Glomerular visceral epithelial cell (primary cell): ENCODE results near the gene CD248.
"Not testable (repeated sequence)": the region's sequence is repeated elsewhere in the genome, so short reads cannot be mapped to it uniquely, and the experiment has no call there.

ENCODE experiments used
- DNase-seq: peaks from one replicate; pipeline ENCODE4 v3.0.0-alpha.2; 2016; ENCODE audit errors: extremely low spot score

The CD248 gene, protein sequence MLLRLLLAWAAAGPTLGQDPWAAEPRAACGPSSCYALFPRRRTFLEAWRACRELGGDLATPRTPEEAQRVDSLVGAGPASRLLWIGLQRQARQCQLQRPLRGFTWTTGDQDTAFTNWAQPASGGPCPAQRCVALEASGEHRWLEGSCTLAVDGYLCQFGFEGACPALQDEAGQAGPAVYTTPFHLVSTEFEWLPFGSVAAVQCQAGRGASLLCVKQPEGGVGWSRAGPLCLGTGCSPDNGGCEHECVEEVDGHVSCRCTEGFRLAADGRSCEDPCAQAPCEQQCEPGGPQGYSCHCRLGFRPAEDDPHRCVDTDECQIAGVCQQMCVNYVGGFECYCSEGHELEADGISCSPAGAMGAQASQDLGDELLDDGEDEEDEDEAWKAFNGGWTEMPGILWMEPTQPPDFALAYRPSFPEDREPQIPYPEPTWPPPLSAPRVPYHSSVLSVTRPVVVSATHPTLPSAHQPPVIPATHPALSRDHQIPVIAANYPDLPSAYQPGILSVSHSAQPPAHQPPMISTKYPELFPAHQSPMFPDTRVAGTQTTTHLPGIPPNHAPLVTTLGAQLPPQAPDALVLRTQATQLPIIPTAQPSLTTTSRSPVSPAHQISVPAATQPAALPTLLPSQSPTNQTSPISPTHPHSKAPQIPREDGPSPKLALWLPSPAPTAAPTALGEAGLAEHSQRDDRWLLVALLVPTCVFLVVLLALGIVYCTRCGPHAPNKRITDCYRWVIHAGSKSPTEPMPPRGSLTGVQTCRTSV

GRCh38 chr11:66316849-66317251 lies at the start of gene CD248:
TSS of gene CD248 (minus strand) at chr11:66317044. CDS start at chr11:66317027, 17 bp downstream.
- no peak for DNase-seq

DNA sequence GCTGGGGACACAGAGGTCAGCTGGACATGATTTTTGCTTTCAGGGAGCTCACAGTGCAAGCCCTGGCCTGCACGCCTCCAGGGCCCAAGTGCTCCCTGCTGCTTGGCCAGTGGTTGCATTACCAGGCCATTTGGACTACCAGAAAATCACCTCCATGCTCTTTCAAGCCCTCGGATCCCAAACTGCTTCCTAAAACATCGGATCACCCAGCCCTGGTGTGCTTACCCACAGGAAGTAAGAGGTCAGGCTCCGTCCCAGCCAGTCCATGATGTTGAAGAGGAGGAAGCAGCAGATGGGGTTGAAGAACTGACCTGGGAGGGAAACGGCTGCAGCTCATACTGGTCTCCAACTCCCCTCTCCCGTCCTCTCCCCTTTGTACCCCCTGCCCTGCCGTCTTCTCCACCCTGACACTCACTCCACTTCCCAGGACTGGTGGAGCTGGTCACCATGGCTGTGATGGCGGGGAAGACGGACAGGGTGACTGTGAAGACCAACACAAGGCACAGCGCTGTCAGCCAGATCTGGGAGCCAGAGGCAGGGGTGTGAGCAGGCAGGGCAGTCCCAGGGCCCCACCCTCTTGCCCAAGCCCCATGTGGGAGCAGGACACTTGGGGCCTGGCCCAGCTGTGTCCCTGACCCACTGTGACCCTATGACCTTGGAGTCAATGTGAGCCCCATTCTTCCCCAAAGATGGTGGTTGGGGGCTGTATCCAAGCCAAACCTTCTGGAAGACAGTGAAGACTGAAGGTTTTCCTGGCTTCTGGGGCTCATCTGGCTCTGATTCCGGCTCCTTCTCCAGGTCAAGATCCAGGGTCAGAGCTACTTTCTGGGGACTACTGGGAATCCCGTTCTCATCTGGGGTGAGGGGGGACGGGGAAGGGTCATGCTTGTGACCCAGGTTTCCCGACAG lies 49.1 kb upstream of the CD248 start:
- DNase-seq: no peak

GRCh38 chr11:66365166-66365565 lies 48.3 kb upstream of the CD248 start:
- DNase-seq: no peak

DNA sequence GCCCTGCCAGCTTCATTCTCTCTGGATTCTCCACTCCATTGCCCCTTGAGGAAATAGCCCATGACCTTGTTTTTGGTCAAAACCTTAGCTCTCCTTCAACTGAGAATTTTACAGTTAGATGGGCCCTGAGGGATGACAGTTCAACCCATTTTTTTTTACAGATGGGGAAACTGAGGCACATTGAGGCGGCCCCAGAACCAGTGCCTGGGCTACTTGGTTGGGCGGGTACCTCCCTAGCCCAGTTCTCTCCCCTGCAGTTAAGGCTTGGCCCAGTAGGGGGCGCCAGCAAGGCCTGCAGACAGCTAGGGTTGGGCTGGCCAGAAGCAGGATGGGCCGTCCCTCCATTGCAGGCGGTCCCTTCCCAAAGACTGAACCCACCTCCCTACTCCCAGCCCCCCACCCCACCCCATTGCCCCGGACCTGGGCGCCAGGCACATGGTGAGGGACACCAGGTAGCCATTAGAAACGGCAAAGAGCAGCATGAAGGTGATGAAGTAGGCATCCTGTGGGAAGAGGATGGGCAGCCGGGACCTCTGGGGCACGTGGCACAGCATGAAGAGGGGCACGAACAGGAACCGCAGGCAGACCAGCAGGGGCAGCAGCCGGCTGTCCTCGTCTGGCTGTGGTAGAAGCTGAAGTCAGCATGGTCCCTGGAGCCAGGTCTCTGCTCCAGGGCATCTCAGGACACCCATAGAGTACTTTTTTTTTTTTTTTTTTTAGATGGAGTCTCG lies 47.1 kb upstream of the CD248 start:
- DNase-seq: peak; percentile 18

GRCh38 chr11:66363187-66363601 lies 46.4 kb upstream of the CD248 start:
- no peak for DNase-seq

- DNase-seq: no peak
These were observed 45.8 kb upstream of the CD248 start for GRCh38 chr11:66362481-66363147.

- DNase-seq: no peak
These were observed 44.7 kb upstream of the CD248 start for GRCh38 chr11:66361502-66361941.

GRCh38 chr11:66360406-66361073 lies 43.7 kb upstream of the CD248 start:
- DNase-seq: no peak

DNA sequence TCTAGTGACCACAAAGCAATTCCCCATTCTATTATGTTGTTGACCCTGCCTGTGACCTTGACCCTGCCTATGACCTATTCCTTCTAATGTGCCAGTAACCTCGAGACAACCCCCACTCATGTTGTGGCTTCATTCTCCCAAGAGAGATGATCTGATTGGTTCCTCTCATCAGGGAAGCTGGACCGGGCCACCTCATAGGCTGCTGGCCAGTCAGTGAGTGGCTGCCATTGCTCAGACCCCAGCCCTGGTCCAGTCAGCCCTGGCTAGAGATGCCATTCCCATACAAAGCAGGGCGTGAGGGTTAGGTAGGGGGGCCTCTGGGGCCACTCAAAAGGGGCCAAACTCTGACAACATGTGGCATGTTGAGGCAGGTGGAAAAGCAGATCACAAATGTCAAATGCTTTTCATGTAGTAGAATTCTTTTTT lies 42.8 kb upstream of the CD248 start:
- DNase-seq: no peak

GRCh38 chr11:66350560-66351235 lies 33.9 kb upstream of the CD248 start:
- DNase-seq: not testable (repeated sequence)

DNA sequence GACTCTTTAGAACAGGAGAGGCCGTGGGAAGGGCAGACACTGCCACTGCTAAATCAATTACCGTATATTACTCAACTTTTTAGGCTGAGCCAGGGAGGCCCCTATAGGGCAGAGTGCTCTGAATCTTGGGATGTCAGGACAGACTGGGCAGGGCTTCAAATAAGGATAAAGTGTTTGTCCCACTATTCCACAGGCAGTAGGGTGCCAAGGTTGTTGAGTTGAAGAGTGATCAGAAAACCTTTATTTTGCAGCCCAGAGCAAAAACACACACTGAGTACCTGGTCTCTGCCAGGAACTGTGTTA lies 32.2 kb upstream of the CD248 start:
- DNase-seq: no peak

GRCh38 chr11:66347425-66348276 lies 30.8 kb upstream of the CD248 start, which contains the start of gene B4GAT1:
TSS of gene B4GAT1 (minus strand) at chr11:66347629. CDS start at chr11:66347545, 84 bp downstream.
- peak; percentile 93 for DNase-seq

- DNase-seq: no peak
These were observed 29.9 kb upstream of the CD248 start for GRCh38 chr11:66346476-66347424.

- DNase-seq: no peak
These were observed 28.4 kb upstream of the CD248 start for GRCh38 chr11:66345316-66345649.

DNA sequence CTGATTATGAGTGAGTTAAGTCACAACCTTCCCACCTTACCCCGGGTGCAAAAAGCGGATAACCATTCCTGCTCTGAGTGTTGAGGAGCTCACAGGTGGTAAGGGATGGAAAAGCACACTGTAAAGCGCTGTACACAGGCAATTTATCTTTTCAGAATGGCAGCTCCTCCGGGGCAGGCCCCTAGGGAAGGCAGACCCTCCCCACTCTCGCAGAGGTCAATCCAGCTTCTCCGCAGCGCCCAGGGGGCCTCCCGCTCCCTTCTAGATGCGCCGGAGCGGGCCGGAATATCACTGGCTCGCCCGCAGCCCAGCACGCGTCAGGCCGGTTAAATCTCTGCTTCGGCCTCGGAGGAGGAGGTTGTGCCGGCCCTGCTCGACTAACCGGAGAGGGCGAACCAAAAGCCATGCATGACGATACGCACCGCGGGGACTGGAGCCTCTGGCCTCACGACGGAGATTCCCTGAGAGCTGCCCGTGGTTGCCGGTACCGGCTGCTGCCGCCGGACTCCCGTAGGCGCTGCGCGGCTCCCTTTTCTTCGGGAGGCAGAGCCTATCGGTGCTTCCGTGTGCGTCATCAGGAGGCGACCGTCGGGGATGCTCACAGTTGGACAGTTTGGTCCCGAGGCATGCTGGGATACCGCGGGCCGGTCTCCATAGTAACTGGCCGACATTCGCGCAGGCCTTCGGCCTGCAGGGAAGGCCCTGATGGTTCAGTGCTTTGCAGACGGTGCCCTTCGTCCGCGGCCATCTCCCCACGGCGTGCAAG lies 27.9 kb upstream of the CD248 start, which contains the start of gene BRMS1:
BRMS1 (minus strand) TSS at position 555 of the 766 bp plus-strand sequence. CDS start 2,870 bp downstream, outside the sequence.
- DNase-seq: peak; percentile 93

DNA sequence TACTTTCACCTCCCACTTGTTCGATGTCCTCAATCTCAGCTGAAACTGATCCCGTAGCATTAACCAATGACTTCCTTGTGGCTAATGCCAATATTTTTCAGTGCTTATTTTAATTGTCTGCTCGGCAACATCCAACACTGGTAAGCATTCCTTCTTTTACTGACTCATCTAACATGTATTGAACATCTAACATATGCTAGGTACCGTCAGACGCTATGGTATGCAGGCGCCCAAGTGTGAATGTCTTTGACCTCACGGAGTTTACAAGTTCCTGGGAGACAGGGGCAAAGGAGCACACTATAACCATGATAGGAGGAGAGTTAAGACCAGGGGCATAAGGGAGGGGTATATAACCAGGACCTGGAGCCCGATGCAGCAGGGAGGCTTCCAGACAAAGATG lies 26.3 kb upstream of the CD248 start:
- DNase-seq: peak; percentile 50
